Caco-2 (cell line): ENCODE measurements around the gene ATP7B. TPM values are rescaled to one million over a fixed set of nuclear protein-coding genes. Genes with fewer than 3 reads are reported as not detected.
"Not testable (repeated sequence)": the region's sequence is repeated elsewhere in the genome, so short reads cannot be mapped to it uniquely, and the experiment has no call there.

Experiments used
- BruUV-seq: library from RNA; stranded (reverse); fragments of 400-500 nt; replicated peaks from 2 replicates; lab custom pipeline; 2021; lab: Mats Ljungman, UMichigan
- CTCF ChIA-PET: fragments of 300-600 bp; sonication (Branson Sonifier 250); formaldehyde crosslinking; loops from one replicate; lab custom pipeline; 2022; ENCODE audit warnings: antibody characterized with exemption; lab: Charles Lee
- POLR2A ChIA-PET: fragments of 300-600 bp; sonication (Branson Sonifier 250); formaldehyde crosslinking; loops from one replicate; lab custom pipeline; 2022; ENCODE audit warnings: antibody characterized with exemption; lab: Charles Lee
- DNase-seq, 2 experiments: peaks; one replicate each; pipeline versions ENCODE4 v3.0.0 to v3.0.0-alpha.2; 2020 to 2022
- H3K27me3 ChIP-seq: replicated peaks from 2 replicates; pipeline ENCODE4 v1.6.0; 2011; ENCODE audit warnings: low read length; ENCODE audit not compliant: control insufficient read depth, insufficient read depth
- H3K36me3 ChIP-seq: 2 replicates; pipeline ENCODE4 v1.5.1; 2011; ENCODE audit warnings: low read length; ENCODE audit not compliant: control insufficient read depth, insufficient read depth
- H3K4me1 ChIP-seq: fragments of 250-450 bp; sonication (Bioruptor Pico); 2 replicates; pipeline ENCODE4 v1.5.1; 2020; ENCODE audit warnings: mild to moderate bottlenecking
- H3K4me3 ChIP-seq: 2 replicates; pipeline ENCODE4 v1.5.1; 2011; ENCODE audit warnings: low read depth, mild to moderate bottlenecking, control low read depth, low read length
- H3K9me3 ChIP-seq: fragments of 250-450 bp; sonication (Bioruptor Pico); 2 replicates; pipeline ENCODE4 v1.5.1; 2020; ENCODE audit warnings: mild to moderate bottlenecking, moderate library complexity
- H3K27ac Mint-ChIP-seq: one replicate; pipeline ENCODE4 v1.8.0; 2022; ENCODE audit warnings: mixed read lengths; ENCODE audit not compliant: unreplicated experiment
- H3K27me3 Mint-ChIP-seq: one replicate; pipeline ENCODE4 v1.8.0; 2022; ENCODE audit warnings: mixed read lengths; ENCODE audit not compliant: insufficient read depth, unreplicated experiment
- H3K36me3 Mint-ChIP-seq: one replicate; pipeline ENCODE4 v1.8.0; 2022; ENCODE audit warnings: mild to moderate bottlenecking, mixed read lengths; ENCODE audit not compliant: insufficient read depth, unreplicated experiment
- H3K4me1 Mint-ChIP-seq: one replicate; pipeline ENCODE4 v1.8.0; 2022; ENCODE audit warnings: low read depth, mixed read lengths; ENCODE audit not compliant: unreplicated experiment
- H3K4me3 Mint-ChIP-seq: one replicate; pipeline ENCODE4 v1.8.0; 2022; ENCODE audit warnings: mild to moderate bottlenecking, moderate library complexity, mixed read lengths; ENCODE audit not compliant: unreplicated experiment
- H3K9me3 Mint-ChIP-seq: one replicate; pipeline ENCODE4 v1.8.0; 2022; ENCODE audit warnings: mixed read lengths; ENCODE audit not compliant: unreplicated experiment
- CTCF ChIP-seq, 2 experiments: fragments of 200-600 bp in 1 of 2; IDR thresholded peaks; 1 replicate in 1 of 2; 2 replicates in 1 of 2; pipeline versions ENCODE4 v1.5.1 to v1.8.0; 2011 to 2022; ENCODE audit warnings: antibody characterized with exemption in 1 of 2, control low read depth in 1 of 2, inconsistent platforms in 1 of 2, low read depth in 1 of 2, low read length in 1 of 2, mild to moderate bottlenecking in 1 of 2, moderate library complexity in 1 of 2; ENCODE audit not compliant: insufficient read depth in 1 of 2, severe bottlenecking in 1 of 2, unreplicated experiment in 1 of 2
- intact Hi-C: fragments of 100-400 bp; cut with micrococcal nuclease; formaldehyde crosslinking; loops from one replicate; pipeline ENCODE4 v1.10.0; 2022; ENCODE audit not compliant: unreplicated experiment
- total RNA-seq: library from RNA; stranded (reverse); gene quantifications from 2 replicates; pipeline ENCODE4 v1.2.3, GENCODE V29; 2022

The ATP7B gene
- total RNA-seq, 1 experiment from 2014 or later: 50.7 TPM

GRCh38 chr13:51912091-51912490 lies 99.2 kb downstream of the ATP7B start:
- no peaks in the 10 kb centered on the region for H3K27me3 ChIP-seq
- no peaks in the 10 kb centered on the region for H3K36me3 ChIP-seq
- ChIA-PET POLR2A (no interaction called here), CTCF (interaction anchor here (0.9 to 2.4 kb wide), 6 partner anchors 12 to 324 kb away, joined by 3 to 23 read pairs (median 4); partner anchors contain the start of gene NEK5)
- Mint-ChIP-seq H3K4me1 (peaks cover 13% of the 10 kb centered on the region), H3K27me3 (no peaks in the 10 kb centered on the region), H3K27ac (peak overlapping the region; percentile 21), H3K36me3 (peaks cover 6% of the 10 kb centered on the region), H3K4me3 (peak overlapping the region; percentile 13), H3K9me3 (no peaks in the 10 kb centered on the region)
- no peak overlapping the region for H3K4me3 ChIP-seq
- peak; percentile 69 to 75 for DNase-seq
- no peaks in the 10 kb centered on the region for H3K9me3 ChIP-seq
- H3K4me1 ChIP-seq: peaks cover 18% of the 10 kb centered on the region
- TF ChIP-seq CTCF (IDR thresholded peaks at IDR 0.05; ENCODE audit: insufficient read depth in 1 of 2, low read depth in 1 of 2, low read length in 1 of 2, severe bottlenecking in 1 of 2, unreplicated experiment in 1 of 2): peak in 1 of 2 experiments; percentile 50
- no TSS peak for BruUV-seq
- intact Hi-C loops: loop anchor here (1.0 to 5.0 kb wide), 4 partner anchors 12 to 215 kb away; no protein-coding TSS in a partner anchor

GRCh38 chr13:51910508-51910907 lies 100.7 kb downstream of the ATP7B start:
- H3K36me3 ChIP-seq: no peaks in the 10 kb centered on the region
- no peak overlapping the region for H3K4me3 Mint-ChIP-seq
- TF ChIP-seq CTCF (IDR thresholded peaks at IDR 0.05; ENCODE audit: insufficient read depth in 1 of 2, low read depth in 1 of 2, low read length in 1 of 2, severe bottlenecking in 1 of 2, unreplicated experiment in 1 of 2): no peak
- DNase-seq: no peak
- H3K4me1 Mint-ChIP-seq: peaks cover 13% of the 10 kb centered on the region
- no peaks in the 10 kb centered on the region for H3K9me3 ChIP-seq
- no peaks in the 10 kb centered on the region for H3K9me3 Mint-ChIP-seq
- peaks cover 18% of the 10 kb centered on the region for H3K4me1 ChIP-seq
- H3K27ac Mint-ChIP-seq: no peak overlapping the region
- intact Hi-C loops: loop anchor here (5.0 kb wide), 1 partner anchor 87 kb away; no protein-coding TSS in a partner anchor
- CTCF ChIA-PET: interaction anchor here (1.5 kb wide), 1 partner anchor 326 kb away, joined by 4 read pairs; no protein-coding TSS in a partner anchor
- no TSS peak for BruUV-seq
- H3K27me3 ChIP-seq: no peaks in the 10 kb centered on the region
- H3K4me3 ChIP-seq: no peak overlapping the region
- peaks cover 6% of the 10 kb centered on the region for H3K36me3 Mint-ChIP-seq
- no peaks in the 10 kb centered on the region for H3K27me3 Mint-ChIP-seq
- POLR2A ChIA-PET: no interaction called here

GRCh38 chr13:51909265-51909664 lies 102.0 kb downstream of the ATP7B start:
- POLR2A ChIA-PET, H3K9me3 ChIP-seq, H3K9me3 Mint-ChIP-seq, DNase-seq, H3K4me3 Mint-ChIP-seq, H3K27me3 Mint-ChIP-seq, H3K27me3 ChIP-seq, H3K27ac Mint-ChIP-seq, BruUV-seq, CTCF ChIA-PET, H3K36me3 Mint-ChIP-seq, H3K4me3 ChIP-seq, intact Hi-C loops, H3K36me3 ChIP-seq: not testable (repeated sequence)
- H3K4me1 ChIP-seq: peaks cover 24% of the 10 kb centered on the region
- H3K4me1 Mint-ChIP-seq: peaks cover 13% of the 10 kb centered on the region
